Stomach (tissue), 4 donors: Measurements from ENCODE around the gene TTLL11.

Source experiments
- CTCF ChIP-seq, 7 experiments: fragments of 450-650 bp in 4 of 7; fragments of 200-600 bp in 3 of 7; sonication (generic) in 3 of 7; IDR thresholded peaks; one replicate each; pipeline ENCODE4 v1.5.1; 2016 to 2019; ENCODE audit warnings: antibody characterized with exemption in 7 of 7, control low read depth in 2 of 7, mild to moderate bottlenecking in 1 of 7
- POLR2A ChIP-seq, 4 donors: fragments of 450-650 bp; IDR thresholded peaks; one replicate each; pipeline ENCODE4 v1.6.1; 2016; ENCODE audit warnings: antibody characterized with exemption in 4 of 4, control low read depth in 2 of 4, mild to moderate bottlenecking in 1 of 4, moderate library complexity in 1 of 4
- POLR2AphosphoS5 ChIP-seq, 3 donors: sonication (generic); formaldehyde crosslinking; IDR thresholded peaks; one replicate each; pipeline ENCODE4 v1.6.1; 2016; ENCODE audit warnings: antibody characterized with exemption in 3 of 3

- TF ChIP-seq CTCF (IDR thresholded peaks at IDR 0.05) (no peak), POLR2AphosphoS5 (IDR thresholded peaks at IDR 0.05) (no peak), POLR2A (IDR thresholded peaks at IDR 0.05) (no peak)
These were observed 178.4 kb downstream of the TTLL11 start for GRCh38 chr9:121914604-121915303.
